Measurements from ENCODE around the gene ANK3. TPM values are rescaled to one million over a fixed set of nuclear protein-coding genes. Genes with fewer than 3 reads are reported as not detected.
A peak's percentile ranks its signal among the peaks of the same experiment; 100 is the strongest.

The ANK3 gene
- total and polyA plus RNA-seq, 4 experiments from 2014 or later = 7.2 to 90.1 (median 55.8) TPM

DNA sequence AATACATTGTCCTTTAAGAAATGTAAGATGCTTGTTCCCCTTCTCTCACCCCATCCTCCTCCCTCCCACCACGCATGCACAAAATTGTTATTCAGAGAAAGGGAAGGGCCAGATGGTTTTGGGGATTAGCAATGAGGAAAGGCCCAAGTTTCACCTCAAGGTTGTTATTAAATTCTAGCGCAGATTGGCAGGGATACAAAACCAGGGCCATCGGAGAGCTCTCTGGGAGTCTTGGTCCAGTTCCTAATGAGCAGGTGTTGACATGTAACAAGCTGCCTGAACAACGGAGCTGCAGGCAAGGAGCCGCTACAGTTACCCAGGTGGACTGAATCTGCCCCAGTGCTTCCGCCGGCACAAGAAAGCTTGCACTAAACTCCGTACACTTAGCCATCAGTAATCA lies 9.7 kb upstream of the ANK3 start:
- ChIA-PET POLR2A (ENCODE audit: partially characterized antibody) (no interaction called here), CTCF (ENCODE audit: partially characterized antibody) (interaction anchor here (1.3 kb wide), 1 partner anchor 11 kb away, joined by 3 read pairs; no protein-coding TSS in a partner anchor)
- intact Hi-C loops (cut with micrococcal nuclease) = no loop called here
- H3K27me3 ChIP-seq (ENCODE audit: insufficient read depth, low read length) = no peaks in the 10 kb centered on the region
- no peaks in the 10 kb centered on the region for H3K27me3 Mint-ChIP-seq
- peaks cover 0 to 3% (median 0%) of the 10 kb centered on the region in 8 donors for H3K9me3 Mint-ChIP-seq
- peaks cover 19 to 41% (median 33%) of the 10 kb centered on the region in 4 donors for H3K4me1 Mint-ChIP-seq
- H3K4me1 ChIP-seq (ENCODE audit: insufficient read depth, low read length) = peaks cover 6% of the 10 kb centered on the region
- H3K27ac Mint-ChIP-seq = no peak overlapping the region
- H3K4me3 Mint-ChIP-seq = no peak overlapping the region
- H3K36me3 ChIP-seq (ENCODE audit: insufficient read depth, low read length) = no peaks in the 10 kb centered on the region
- H3K27ac ChIP-seq (ENCODE audit: low read depth, low read length) = no peak overlapping the region
- H3K4me3 ChIP-seq (ENCODE audit: low read length in 2 of 2) = no peak overlapping the region
- DNase-seq = no peak
- H3K36me3 Mint-ChIP-seq = no peaks in the 10 kb centered on the region
- H3K9me3 ChIP-seq (ENCODE audit: control insufficient read depth in 1 of 2, low read length in 2 of 2) = no peaks in the 10 kb centered on the region

DNA sequence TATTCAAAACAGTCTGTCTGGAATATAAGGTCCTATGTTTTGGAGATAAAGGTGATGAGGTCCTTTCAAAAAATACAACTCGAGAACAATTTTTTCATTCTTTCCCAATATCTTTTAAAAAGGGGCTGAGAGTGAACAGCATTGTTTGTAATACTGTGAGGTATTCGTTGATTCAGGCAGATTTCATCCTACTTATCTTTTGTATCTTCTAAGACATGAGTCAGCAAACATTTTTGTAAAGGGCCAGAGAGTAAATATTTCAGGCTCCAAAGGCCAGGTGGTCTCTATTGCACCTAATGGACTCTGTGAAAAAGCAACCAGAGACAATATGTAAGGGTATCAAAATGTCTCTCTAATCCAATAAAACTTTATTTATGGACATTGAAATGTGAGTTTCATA lies 8.1 kb upstream of the ANK3 start:
- H3K27me3 ChIP-seq (ENCODE audit: insufficient read depth, low read length) = no peaks in the 10 kb centered on the region
- Mint-ChIP-seq H3K9me3 (no peaks in the 10 kb centered on the region), H3K4me1 (peaks cover 21 to 51% (median 35%) of the 10 kb centered on the region in 4 donors), H3K27ac (no peak overlapping the region), H3K4me3 (no peak overlapping the region), H3K27me3 (no peaks in the 10 kb centered on the region), H3K36me3 (peaks cover 0 to under 1% of the 10 kb centered on the region in 2 donors)
- no peaks in the 10 kb centered on the region for H3K9me3 ChIP-seq (ENCODE audit: control insufficient read depth in 1 of 2, low read length in 2 of 2)
- no peak for DNase-seq
- ChIA-PET CTCF (ENCODE audit: partially characterized antibody) (no interaction called here), POLR2A (ENCODE audit: partially characterized antibody) (no interaction called here)
- peaks cover 6% of the 10 kb centered on the region for H3K4me1 ChIP-seq (ENCODE audit: insufficient read depth, low read length)
- no peaks in the 10 kb centered on the region for H3K36me3 ChIP-seq (ENCODE audit: insufficient read depth, low read length)
- H3K4me3 ChIP-seq (ENCODE audit: low read length in 2 of 2) = no peak overlapping the region
- no peak overlapping the region for H3K27ac ChIP-seq (ENCODE audit: low read depth, low read length)
- intact Hi-C loops (cut with micrococcal nuclease) = no loop called here

DNA sequence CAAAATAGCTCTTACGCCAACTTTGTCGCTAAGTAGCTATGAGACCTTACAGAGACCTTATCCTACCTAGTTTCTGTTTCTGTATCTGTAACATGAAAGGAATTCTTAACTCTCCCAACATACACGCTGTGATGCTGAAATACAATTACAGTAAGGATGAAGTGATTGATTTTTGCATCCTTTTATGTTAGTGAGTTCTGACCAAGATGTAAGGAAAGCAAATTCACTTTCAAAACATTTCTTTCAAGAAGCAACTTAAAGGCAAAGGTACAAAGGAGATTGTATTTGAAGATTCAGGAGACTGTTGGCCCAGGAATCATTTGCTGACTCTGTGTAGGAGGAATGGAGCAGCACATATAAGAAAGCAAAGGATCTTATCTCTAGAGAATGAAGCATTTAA lies 7.1 kb upstream of the ANK3 start:
- Mint-ChIP-seq H3K4me3 (no peak overlapping the region), H3K36me3 (peaks cover under 1 to 1% of the 10 kb centered on the region in 2 donors), H3K4me1 (peaks cover 21 to 48% (median 34%) of the 10 kb centered on the region in 4 donors), H3K9me3 (no peaks in the 10 kb centered on the region), H3K27me3 (no peaks in the 10 kb centered on the region), H3K27ac (peak overlapping the region in 2 of 7 donors; percentile 45 to 76)
- ChIA-PET CTCF (ENCODE audit: partially characterized antibody) (no interaction called here), POLR2A (ENCODE audit: partially characterized antibody) (interaction anchor here (0.6 kb wide), 1 partner anchor 768 kb away, joined by 3 read pairs; no protein-coding TSS in a partner anchor)
- no peak for DNase-seq
- no peak overlapping the region for H3K27ac ChIP-seq (ENCODE audit: low read depth, low read length)
- H3K27me3 ChIP-seq (ENCODE audit: insufficient read depth, low read length) = no peaks in the 10 kb centered on the region
- H3K9me3 ChIP-seq (ENCODE audit: control insufficient read depth in 1 of 2, low read length in 2 of 2) = no peaks in the 10 kb centered on the region
- no peak overlapping the region for H3K4me3 ChIP-seq (ENCODE audit: low read length in 2 of 2)
- intact Hi-C loops (cut with micrococcal nuclease) = no loop called here
- H3K4me1 ChIP-seq (ENCODE audit: insufficient read depth, low read length) = peaks cover 6% of the 10 kb centered on the region
- H3K36me3 ChIP-seq (ENCODE audit: insufficient read depth, low read length) = no peaks in the 10 kb centered on the region

DNA sequence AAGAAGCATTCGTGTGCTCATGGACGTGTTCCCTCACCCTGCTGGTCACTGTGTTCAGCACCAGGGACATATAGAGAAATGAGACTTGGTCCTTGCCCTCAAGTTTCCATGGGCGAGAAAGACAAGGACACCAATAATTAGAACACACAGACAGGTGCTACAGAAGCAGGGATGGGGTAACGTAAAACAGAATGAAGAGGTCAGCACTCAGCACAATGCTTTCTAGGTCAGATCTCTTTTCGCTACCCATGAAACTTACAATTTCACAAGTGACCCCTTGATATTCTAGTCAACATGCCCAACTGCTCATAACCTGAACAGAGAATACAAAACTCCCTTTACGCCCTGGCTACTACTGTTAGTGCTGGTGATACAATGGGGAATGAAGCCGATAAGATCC lies 6.0 kb upstream of the ANK3 start:
- H3K27ac Mint-ChIP-seq = peak overlapping the region in 1 of 7 donors; percentile 68
- no peaks in the 10 kb centered on the region for H3K27me3 Mint-ChIP-seq

DNA sequence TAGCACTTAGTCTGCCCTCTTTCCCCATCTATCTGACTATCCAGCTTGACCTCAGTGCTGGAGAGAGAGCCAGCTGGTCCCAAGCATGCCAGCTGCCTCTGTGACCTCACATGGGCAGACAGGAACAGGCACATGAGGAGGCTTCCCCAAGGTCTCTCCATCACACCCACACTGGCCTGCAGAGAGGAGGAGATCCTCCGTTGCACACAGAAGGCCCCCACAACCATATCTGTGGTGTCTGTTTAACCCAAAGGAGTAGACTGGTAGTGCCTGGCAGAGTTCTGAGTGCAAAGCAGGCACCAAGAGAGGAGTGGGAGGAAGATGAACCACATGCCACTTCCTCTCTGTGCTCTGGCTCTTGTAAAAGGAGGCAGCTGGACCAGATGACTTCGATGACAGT lies 4.8 kb upstream of the ANK3 start:
- Histone ChIP-seq H3K27me3 (ENCODE audit: insufficient read depth, low read length) (no peaks in the 10 kb centered on the region), H3K4me3 (ENCODE audit: low read length in 2 of 2) (no peak overlapping the region), H3K9me3 (ENCODE audit: control insufficient read depth in 1 of 2, low read length in 2 of 2) (no peaks in the 10 kb centered on the region), H3K4me1 (ENCODE audit: insufficient read depth, low read length) (peaks cover 6% of the 10 kb centered on the region), H3K36me3 (ENCODE audit: insufficient read depth, low read length) (no peaks in the 10 kb centered on the region), H3K27ac (ENCODE audit: low read depth, low read length) (no peak overlapping the region)
- peak in 3 of 5 donors; percentile 8 to 13 (median 10) for DNase-seq
- CTCF ChIA-PET (ENCODE audit: partially characterized antibody) = no interaction called here
- Mint-ChIP-seq H3K27ac (no peak overlapping the region), H3K36me3 (peaks cover 6 to 9% of the 10 kb centered on the region in 2 donors), H3K27me3 (no peaks in the 10 kb centered on the region), H3K4me1 (peaks cover 21 to 59% (median 33%) of the 10 kb centered on the region in 4 donors), H3K4me3 (peak overlapping the region in 2 of 8 donors; percentile 4 to 17), H3K9me3 (no peaks in the 10 kb centered on the region)
- intact Hi-C loops (cut with micrococcal nuclease) = no loop called here
- POLR2A ChIA-PET (ENCODE audit: partially characterized antibody) = no interaction called here

More for the DNA sequence above, 6.0 kb upstream of the ANK3 start:
- no peaks in the 10 kb centered on the region for H3K9me3 Mint-ChIP-seq
- ChIA-PET POLR2A (ENCODE audit: partially characterized antibody) (no interaction called here), CTCF (ENCODE audit: partially characterized antibody) (no interaction called here)
- H3K4me1 Mint-ChIP-seq = peaks cover 21 to 50% (median 32%) of the 10 kb centered on the region in 4 donors
- H3K36me3 ChIP-seq (ENCODE audit: insufficient read depth, low read length) = no peaks in the 10 kb centered on the region
- H3K4me3 ChIP-seq (ENCODE audit: low read length in 2 of 2) = no peak overlapping the region
- H3K27ac ChIP-seq (ENCODE audit: low read depth, low read length) = no peak overlapping the region
- no peaks in the 10 kb centered on the region for H3K9me3 ChIP-seq (ENCODE audit: control insufficient read depth in 1 of 2, low read length in 2 of 2)
- H3K4me1 ChIP-seq (ENCODE audit: insufficient read depth, low read length) = peaks cover 6% of the 10 kb centered on the region
- no peak for DNase-seq
- no peaks in the 10 kb centered on the region for H3K27me3 ChIP-seq (ENCODE audit: insufficient read depth, low read length)
- peaks cover 4% of the 10 kb centered on the region in 2 donors for H3K36me3 Mint-ChIP-seq
- peak overlapping the region in 2 of 8 donors; percentile 43 to 70 for H3K4me3 Mint-ChIP-seq
- intact Hi-C loops (cut with micrococcal nuclease) = no loop called here

DNA sequence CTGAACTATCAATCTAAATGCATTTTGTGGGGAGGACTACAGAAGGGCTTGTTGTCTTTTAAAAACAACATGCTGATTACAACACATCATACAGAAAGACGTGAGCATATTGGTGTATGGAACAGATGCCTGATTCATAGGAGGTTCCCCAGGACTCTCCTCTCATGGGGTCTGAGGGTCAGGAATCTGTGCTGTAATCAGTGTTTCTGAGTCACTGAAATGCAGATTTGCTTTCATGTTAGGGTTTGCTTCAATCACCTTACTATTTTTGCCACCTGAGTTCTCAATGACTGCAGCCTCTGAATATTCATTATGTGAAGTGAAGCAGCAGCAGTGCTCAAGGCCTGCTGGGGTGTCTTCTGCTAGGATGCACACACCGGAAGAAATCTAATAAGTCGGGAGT lies 550 bp upstream of the ANK3 start:
- intact Hi-C loops (cut with micrococcal nuclease) = no loop called here
- Mint-ChIP-seq H3K4me1 (peaks cover 11 to 31% (median 19%) of the 10 kb centered on the region in 4 donors), H3K9me3 (no peaks in the 10 kb centered on the region), H3K36me3 (peaks cover 8 to 9% of the 10 kb centered on the region in 2 donors), H3K4me3 (no peak overlapping the region), H3K27ac (no peak overlapping the region), H3K27me3 (no peaks in the 10 kb centered on the region)
- ChIA-PET CTCF (ENCODE audit: partially characterized antibody) (no interaction called here), POLR2A (ENCODE audit: partially characterized antibody) (no interaction called here)
- H3K27me3 ChIP-seq (ENCODE audit: insufficient read depth, low read length) = no peaks in the 10 kb centered on the region
- no peaks in the 10 kb centered on the region for H3K36me3 ChIP-seq (ENCODE audit: insufficient read depth, low read length)
- DNase-seq = no peak
- H3K4me1 ChIP-seq (ENCODE audit: insufficient read depth, low read length) = no peaks in the 10 kb centered on the region
- no peaks in the 10 kb centered on the region for H3K9me3 ChIP-seq (ENCODE audit: control insufficient read depth in 1 of 2, low read length in 2 of 2)
- H3K4me3 ChIP-seq (ENCODE audit: low read length in 2 of 2) = no peak overlapping the region
- H3K27ac ChIP-seq (ENCODE audit: low read depth, low read length) = no peak overlapping the region

DNA sequence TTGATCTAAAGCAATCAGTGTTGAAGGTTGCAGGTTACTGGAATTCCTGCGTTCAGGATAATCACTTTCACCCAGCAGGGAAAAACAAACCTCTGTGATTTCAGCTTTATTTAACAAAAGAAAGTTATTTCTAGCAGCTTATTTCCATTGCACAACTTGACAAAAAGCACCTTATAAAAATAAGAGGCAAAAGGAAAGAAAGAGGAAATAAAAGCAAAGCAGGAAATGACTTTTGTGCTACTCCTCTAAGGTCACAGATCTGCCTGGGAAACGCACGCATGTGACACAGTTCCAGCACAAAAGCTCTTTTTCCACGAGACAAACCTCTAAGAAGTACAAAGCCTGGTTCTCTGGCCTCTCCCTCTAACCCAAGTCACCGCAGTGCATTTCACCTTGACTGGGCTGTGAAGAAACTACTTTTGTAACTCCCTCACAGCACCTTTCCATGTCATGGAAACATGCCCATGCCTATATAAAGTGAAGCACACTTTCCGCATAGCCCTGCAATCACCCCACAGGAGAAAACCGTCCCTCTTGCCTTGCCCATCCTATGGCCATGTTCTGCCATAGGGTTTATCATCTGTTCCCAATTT lies 870 bp downstream of the ANK3 start:
- H3K36me3 ChIP-seq (ENCODE audit: insufficient read depth, low read length) = no peaks in the 10 kb centered on the region
- peak overlapping the region in 2 of 7 donors; percentile 28 to 68 for H3K27ac Mint-ChIP-seq
- H3K4me3 ChIP-seq (ENCODE audit: low read length in 2 of 2) = no peak overlapping the region
- ChIA-PET CTCF (ENCODE audit: partially characterized antibody) (no interaction called here), POLR2A (ENCODE audit: partially characterized antibody) (no interaction called here)
- H3K27me3 ChIP-seq (ENCODE audit: insufficient read depth, low read length) = no peaks in the 10 kb centered on the region
- DNase-seq = no peak
- no peaks in the 10 kb centered on the region for H3K4me1 ChIP-seq (ENCODE audit: insufficient read depth, low read length)
- peaks cover 5 to 25% (median 18%) of the 10 kb centered on the region in 4 donors for H3K4me1 Mint-ChIP-seq
- H3K27ac ChIP-seq (ENCODE audit: low read depth, low read length) = no peak overlapping the region
- no peaks in the 10 kb centered on the region for H3K9me3 Mint-ChIP-seq
- no peak overlapping the region for H3K4me3 Mint-ChIP-seq
- intact Hi-C loops (cut with micrococcal nuclease) = no loop called here
- no peaks in the 10 kb centered on the region for H3K9me3 ChIP-seq (ENCODE audit: control insufficient read depth in 1 of 2, low read length in 2 of 2)
- H3K27me3 Mint-ChIP-seq = no peaks in the 10 kb centered on the region
- peaks cover 8 to 9% of the 10 kb centered on the region in 2 donors for H3K36me3 Mint-ChIP-seq
